Hepatocyte (in vitro differentiated cells): ENCODE results near the gene DAB2IP. TPM values are rescaled to one million over a fixed set of nuclear protein-coding genes. Genes with fewer than 3 reads are reported as not detected.

Experiments used
- DNase-seq: peaks from one replicate; pipeline ENCODE4 v3.0.0-alpha.2; 2016; ENCODE audit warnings: low spot score
- H2AFZ ChIP-seq: fragments of 200-600 bp; sonication (generic); 2 replicates; pipeline ENCODE4 v1.6.0; 2016; ENCODE audit warnings: antibody characterized with exemption, mild to moderate bottlenecking
- H3K27ac ChIP-seq: fragments of 200-600 bp; sonication (generic); 2 replicates; pipeline ENCODE4 v1.5.1; 2016; ENCODE audit warnings: mild to moderate bottlenecking
- H3K27me3 ChIP-seq: fragments of 200-600 bp; sonication (generic); 2 replicates; pipeline ENCODE4 v1.6.1; 2016
- H3K36me3 ChIP-seq: fragments of 200-600 bp; sonication (generic); replicated peaks from 2 replicates; pipeline ENCODE4 v1.5.1; 2016; ENCODE audit warnings: low read depth; ENCODE audit not compliant: insufficient read depth
- H3K4me1 ChIP-seq: fragments of 200-600 bp; sonication (generic); 2 replicates; pipeline ENCODE4 v1.5.1; 2016; ENCODE audit warnings: mild to moderate bottlenecking, moderate library complexity; ENCODE audit not compliant: insufficient read depth
- H3K4me2 ChIP-seq: fragments of 200-600 bp; sonication (generic); 2 replicates; pipeline ENCODE4 v1.6.0; 2016
- H3K4me3 ChIP-seq: fragments of 200-600 bp; sonication (generic); 2 replicates; pipeline ENCODE4 v1.5.1; 2016; ENCODE audit warnings: mild to moderate bottlenecking
- H3K79me2 ChIP-seq: fragments of 200-600 bp; sonication (generic); 2 replicates; pipeline ENCODE4 v1.6.0; 2017; ENCODE audit warnings: mild to moderate bottlenecking
- H3K9me2 ChIP-seq: fragments of 200-600 bp; sonication (generic); replicated peaks from 2 replicates; pipeline ENCODE4 v1.6.0; 2017; ENCODE audit warnings: mild to moderate bottlenecking; ENCODE audit not compliant: insufficient read depth
- H3K9me3 ChIP-seq: fragments of 200-600 bp; sonication (generic); 2 replicates; pipeline ENCODE4 v1.5.1; 2016; ENCODE audit warnings: low read depth, mild to moderate bottlenecking
- H4K20me1 ChIP-seq: fragments of 200-600 bp; sonication (generic); 2 replicates; pipeline ENCODE4 v1.6.0; 2016; ENCODE audit warnings: mild to moderate bottlenecking; ENCODE audit not compliant: insufficient read depth, poor library complexity, severe bottlenecking
- CTCF ChIP-seq: fragments of 200-600 bp; sonication (generic); IDR thresholded peaks from 2 replicates; pipeline ENCODE4 v1.5.1; 2016; ENCODE audit warnings: antibody characterized with exemption, mild to moderate bottlenecking; ENCODE audit not compliant: poor library complexity
- EZH2 ChIP-seq: fragments of 200-600 bp; sonication (generic); IDR thresholded peaks from 2 replicates; pipeline ENCODE4 v1.6.1; 2016; ENCODE audit warnings: antibody characterized with exemption, mild to moderate bottlenecking, borderline replicate concordance
- EZH2phosphoT487 ChIP-seq: fragments of 200-600 bp; sonication (generic); IDR thresholded peaks from one replicate; pipeline ENCODE4 v1.6.1; 2018; ENCODE audit warnings: antibody characterized with exemption, mild to moderate bottlenecking, low read depth, moderate library complexity; ENCODE audit not compliant: unreplicated experiment, severe bottlenecking
- WGBS: methylation state at CpG from one replicate; pipeline ENCODE4 v1.1.6; 2016; ENCODE audit warnings: low lambda C conversion rate; ENCODE audit errors: missing lambda C conversion rate; 5-methylcytosine and 5-hydroxymethylcytosine counted together
- polyA plus RNA-seq: library from polyadenylated mRNA; unstranded; fragments of >200 nt; fragmentation: Nextera tagmentation; extraction: Ambion mirVana; gene quantifications from 2 replicates; pipeline ENCODE4 v1.2.1, GENCODE V29; 2016
- total RNA-seq: library from RNA; depleted of rRNA; stranded (reverse); fragments of >200 nt; gene quantifications from 2 replicates; pipeline ENCODE4 v1.2.3, GENCODE V29; 2014

Gene DAB2IP
- total and polyA plus RNA-seq, 2 experiments from 2014 or later = 11.6 to 31.0 TPM

- H4K20me1 ChIP-seq = peaks cover 5% of the 10 kb centered on the region
- H3K27ac ChIP-seq = no peak overlapping the region
- no peaks in the 10 kb centered on the region for H3K36me3 ChIP-seq
- no peak overlapping the region for H2AFZ ChIP-seq
- no peaks in the 10 kb centered on the region for H3K9me2 ChIP-seq
- no peak for DNase-seq
- H3K4me1 ChIP-seq = no peaks in the 10 kb centered on the region
- H3K4me2 ChIP-seq = no peak overlapping the region
- H3K27me3 ChIP-seq = no peaks in the 10 kb centered on the region
- no peak for TF ChIP-seq EZH2phosphoT487
- no peak for TF ChIP-seq CTCF
- TF ChIP-seq EZH2 = no peak
- no peak overlapping the region for H3K4me3 ChIP-seq
- peaks cover 10% of the 10 kb centered on the region for H3K79me2 ChIP-seq
- no peaks in the 10 kb centered on the region for H3K9me3 ChIP-seq
- 98% methylated on average over 7 of the region's 7 CpGs for WGBS
Measured at GRCh38 chr9:121679901-121680635, 28.6 kb downstream of the DAB2IP start.

GRCh38 chr9:121681404-121681803 is 30.0 kb downstream of the DAB2IP start:
- DNase-seq = no peak
- Histone ChIP-seq H3K4me2 (no peak overlapping the region), H2AFZ (no peak overlapping the region), H3K9me3 (no peaks in the 10 kb centered on the region), H3K27me3 (no peaks in the 10 kb centered on the region), H4K20me1 (peaks cover 3% of the 10 kb centered on the region), H3K9me2 (no peaks in the 10 kb centered on the region), H3K4me3 (no peak overlapping the region), H3K4me1 (no peaks in the 10 kb centered on the region), H3K79me2 (peaks cover 10% of the 10 kb centered on the region), H3K36me3 (no peaks in the 10 kb centered on the region), H3K27ac (no peak overlapping the region)
- WGBS = 97% methylated on average over 7 of the region's 7 CpGs
- no peak for TF ChIP-seq EZH2phosphoT487
- TF ChIP-seq CTCF = no peak
- TF ChIP-seq EZH2 = no peak

GRCh38 chr9:121682201-121682600 is 30.8 kb downstream of the DAB2IP start:
- Histone ChIP-seq H3K9me3 (no peaks in the 10 kb centered on the region), H3K36me3 (no peaks in the 10 kb centered on the region), H3K4me3 (no peak overlapping the region), H3K27me3 (no peaks in the 10 kb centered on the region), H4K20me1 (peaks cover 3% of the 10 kb centered on the region), H3K79me2 (peaks cover 6% of the 10 kb centered on the region), H3K27ac (no peak overlapping the region), H3K4me1 (no peaks in the 10 kb centered on the region), H3K4me2 (no peak overlapping the region), H2AFZ (no peak overlapping the region), H3K9me2 (no peaks in the 10 kb centered on the region)
- no peak for DNase-seq
- 80% methylated on average over 6 of the region's 6 CpGs for WGBS
- no peak for TF ChIP-seq EZH2phosphoT487
- no peak for TF ChIP-seq EZH2
- no peak for TF ChIP-seq CTCF
